ENCODE data around the gene SH2D4B.

Gene SH2D4B

GRCh38 chr10:80537736-80538480, at the start of gene SH2D4B:
Gene SH2D4B (plus strand): TSS chr10:80537902. CDS start chr10:80538332, 430 bp downstream.
- DNase-seq (ENCODE audit: low spot score), result no peak

- no peak for DNase-seq (ENCODE audit: low spot score)
Observed at GRCh38 chr10:80488539-80489066, 49.1 kb upstream of the SH2D4B start.

GRCh38 chr10:80489371-80490112, 48.2 kb upstream of the SH2D4B start:
- no peak for DNase-seq (ENCODE audit: low spot score)

GRCh38 chr10:80491251-80492102, 46.2 kb upstream of the SH2D4B start:
- no peak for DNase-seq (ENCODE audit: low spot score)

- no peak for DNase-seq (ENCODE audit: low spot score)
Observed at GRCh38 chr10:80492848-80493521, 44.7 kb upstream of the SH2D4B start.

GRCh38 chr10:80493522-80494051, 44.1 kb upstream of the SH2D4B start:
- no peak for DNase-seq (ENCODE audit: low spot score)

- no peak for DNase-seq (ENCODE audit: low spot score)
Observed at GRCh38 chr10:80496555-80497172, 41.0 kb upstream of the SH2D4B start.

- no peak for DNase-seq (ENCODE audit: low spot score)
Observed at GRCh38 chr10:80497187-80498077, 40.3 kb upstream of the SH2D4B start.

- DNase-seq (ENCODE audit: low spot score), result no peak
Observed at GRCh38 chr10:80498078-80498832, 39.4 kb upstream of the SH2D4B start.

GRCh38 chr10:80498833-80499741, 38.6 kb upstream of the SH2D4B start:
- DNase-seq (ENCODE audit: low spot score), result peak; percentile 75

GRCh38 chr10:80500572-80501380, 36.9 kb upstream of the SH2D4B start:
- DNase-seq (ENCODE audit: low spot score), result no peak

- no peak for DNase-seq (ENCODE audit: low spot score)
Observed at GRCh38 chr10:80501381-80501912, 36.3 kb upstream of the SH2D4B start.

- DNase-seq (ENCODE audit: low spot score), result no peak
Observed at GRCh38 chr10:80501913-80502521, 35.7 kb upstream of the SH2D4B start.

- DNase-seq (ENCODE audit: low spot score), result no peak
Observed at GRCh38 chr10:80502621-80503583, 34.8 kb upstream of the SH2D4B start.

GRCh38 chr10:80503584-80504157, 34.0 kb upstream of the SH2D4B start:
- no peak for DNase-seq (ENCODE audit: low spot score)

Data from pons (tissue), 1 donor.